Measurements from ENCODE around the gene MAP3K15. TPM values are rescaled to one million over a fixed set of nuclear protein-coding genes. Genes with fewer than 3 reads are reported as not detected.
"Not testable (repeated sequence)": the region's sequence is repeated elsewhere in the genome, so short reads cannot be mapped to it uniquely, and the experiment has no call there.

The MAP3K15 gene
- total RNA-seq, 1 donor from 2014 or later, result 0.22 TPM

- H3K9me3 Mint-ChIP-seq (ENCODE audit: low read depth), result peaks cover 2% of the 10 kb centered on the region
- no peaks in the 10 kb centered on the region for H3K36me3 Mint-ChIP-seq (ENCODE audit: low read depth)
- no peaks in the 10 kb centered on the region for H3K4me1 Mint-ChIP-seq (ENCODE audit: low read depth)
- no peak for DNase-seq (ENCODE audit: low spot score)
- H3K27me3 Mint-ChIP-seq (ENCODE audit: low read depth), result peaks cover 2% of the 10 kb centered on the region
- TF ChIP-seq CTCF (IDR thresholded peaks at IDR 0.05), result no peak
- no peak overlapping the region for H3K4me3 Mint-ChIP-seq (ENCODE audit: unreplicated experiment)
- H3K27ac Mint-ChIP-seq (ENCODE audit: unreplicated experiment), result no peak overlapping the region
Observed at GRCh38 chrX:19496711-19497110, 18.6 kb downstream of the MAP3K15 start.

GRCh38 chrX:19487520-19488200, 27.6 kb downstream of the MAP3K15 start:
- Mint-ChIP-seq H3K4me3 (ENCODE audit: unreplicated experiment) (no peak overlapping the region), H3K27ac (ENCODE audit: unreplicated experiment) (no peak overlapping the region), H3K4me1 (ENCODE audit: low read depth) (no peaks in the 10 kb centered on the region), H3K27me3 (ENCODE audit: low read depth) (no peaks in the 10 kb centered on the region), H3K36me3 (ENCODE audit: low read depth) (no peaks in the 10 kb centered on the region), H3K9me3 (ENCODE audit: low read depth) (peaks cover 6% of the 10 kb centered on the region)
- DNase-seq (ENCODE audit: low spot score), result no peak
- no peak for TF ChIP-seq CTCF (IDR thresholded peaks at IDR 0.05)

GRCh38 chrX:19479458-19479857, 35.9 kb downstream of the MAP3K15 start:
- peaks cover 19% of the 10 kb centered on the region for H3K9me3 Mint-ChIP-seq (ENCODE audit: low read depth)
- no peak for DNase-seq (ENCODE audit: low spot score)
- no peaks in the 10 kb centered on the region for H3K27me3 Mint-ChIP-seq (ENCODE audit: low read depth)
- H3K27ac Mint-ChIP-seq (ENCODE audit: unreplicated experiment), result no peak overlapping the region
- no peaks in the 10 kb centered on the region for H3K4me1 Mint-ChIP-seq (ENCODE audit: low read depth)
- TF ChIP-seq CTCF (IDR thresholded peaks at IDR 0.05), result no peak
- no peak overlapping the region for H3K4me3 Mint-ChIP-seq (ENCODE audit: unreplicated experiment)
- H3K36me3 Mint-ChIP-seq (ENCODE audit: low read depth), result peaks cover 2% of the 10 kb centered on the region

GRCh38 chrX:19468383-19468782, 46.9 kb downstream of the MAP3K15 start:
- peaks cover 24% of the 10 kb centered on the region for H3K9me3 Mint-ChIP-seq (ENCODE audit: low read depth)
- not testable (repeated sequence) for H3K27me3 Mint-ChIP-seq (ENCODE audit: low read depth); H3K27ac Mint-ChIP-seq (ENCODE audit: unreplicated experiment); H3K4me3 Mint-ChIP-seq (ENCODE audit: unreplicated experiment); H3K36me3 Mint-ChIP-seq (ENCODE audit: low read depth); H3K4me1 Mint-ChIP-seq (ENCODE audit: low read depth); DNase-seq (ENCODE audit: low spot score)

GRCh38 chrX:19462879-19463278, 52.4 kb downstream of the MAP3K15 start:
- no peak for TF ChIP-seq CTCF (IDR thresholded peaks at IDR 0.05)
- no peak for DNase-seq (ENCODE audit: low spot score)
- no peaks in the 10 kb centered on the region for H3K4me1 Mint-ChIP-seq (ENCODE audit: low read depth)
- H3K27ac Mint-ChIP-seq (ENCODE audit: unreplicated experiment), result no peak overlapping the region
- no peak overlapping the region for H3K4me3 Mint-ChIP-seq (ENCODE audit: unreplicated experiment)
- peaks cover 14% of the 10 kb centered on the region for H3K9me3 Mint-ChIP-seq (ENCODE audit: low read depth)
- no peaks in the 10 kb centered on the region for H3K36me3 Mint-ChIP-seq (ENCODE audit: low read depth)
- H3K27me3 Mint-ChIP-seq (ENCODE audit: low read depth), result no peaks in the 10 kb centered on the region

- Mint-ChIP-seq H3K9me3 (ENCODE audit: low read depth) (peaks cover 13% of the 10 kb centered on the region), H3K4me1 (ENCODE audit: low read depth) (no peaks in the 10 kb centered on the region), H3K27ac (ENCODE audit: unreplicated experiment) (no peak overlapping the region), H3K27me3 (ENCODE audit: low read depth) (no peaks in the 10 kb centered on the region), H3K4me3 (ENCODE audit: unreplicated experiment) (no peak overlapping the region), H3K36me3 (ENCODE audit: low read depth) (no peaks in the 10 kb centered on the region)
- DNase-seq (ENCODE audit: low spot score), result no peak
- no peak for TF ChIP-seq CTCF (IDR thresholded peaks at IDR 0.05)
Observed at GRCh38 chrX:19462231-19462630, 53.1 kb downstream of the MAP3K15 start.

Data from chondrocyte (in vitro differentiated cells).